COLO668 (cell line): ENCODE data around the gene TMEM198.

Experiments used
- DNase-seq: peaks from one replicate; lab custom pipeline; 2025; ENCODE audit not compliant: unreplicated experiment; lab: John Stamatoyannopoulos, UW

TMEM198 gene

DNA sequence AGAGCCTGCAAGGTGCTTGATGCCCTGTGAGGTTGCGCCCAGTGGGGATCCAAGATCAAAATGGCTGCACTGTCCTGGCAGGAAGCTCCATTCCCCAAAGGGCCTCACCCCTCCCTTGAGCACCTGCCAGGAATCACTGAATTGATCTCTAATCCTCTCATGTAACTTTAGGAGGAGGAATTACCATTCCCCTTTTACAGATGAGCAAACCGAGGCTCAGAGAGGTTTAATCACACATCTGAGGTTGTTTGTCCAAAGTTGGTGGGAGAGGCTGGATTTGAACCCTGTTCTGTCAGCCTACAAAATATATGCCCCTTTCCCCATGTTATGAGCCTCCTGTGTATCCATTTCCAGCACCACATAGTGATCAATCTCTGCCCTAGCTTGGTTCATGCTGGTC, 19.0 kb upstream of the TMEM198 start:
- no peak for DNase-seq

DNA sequence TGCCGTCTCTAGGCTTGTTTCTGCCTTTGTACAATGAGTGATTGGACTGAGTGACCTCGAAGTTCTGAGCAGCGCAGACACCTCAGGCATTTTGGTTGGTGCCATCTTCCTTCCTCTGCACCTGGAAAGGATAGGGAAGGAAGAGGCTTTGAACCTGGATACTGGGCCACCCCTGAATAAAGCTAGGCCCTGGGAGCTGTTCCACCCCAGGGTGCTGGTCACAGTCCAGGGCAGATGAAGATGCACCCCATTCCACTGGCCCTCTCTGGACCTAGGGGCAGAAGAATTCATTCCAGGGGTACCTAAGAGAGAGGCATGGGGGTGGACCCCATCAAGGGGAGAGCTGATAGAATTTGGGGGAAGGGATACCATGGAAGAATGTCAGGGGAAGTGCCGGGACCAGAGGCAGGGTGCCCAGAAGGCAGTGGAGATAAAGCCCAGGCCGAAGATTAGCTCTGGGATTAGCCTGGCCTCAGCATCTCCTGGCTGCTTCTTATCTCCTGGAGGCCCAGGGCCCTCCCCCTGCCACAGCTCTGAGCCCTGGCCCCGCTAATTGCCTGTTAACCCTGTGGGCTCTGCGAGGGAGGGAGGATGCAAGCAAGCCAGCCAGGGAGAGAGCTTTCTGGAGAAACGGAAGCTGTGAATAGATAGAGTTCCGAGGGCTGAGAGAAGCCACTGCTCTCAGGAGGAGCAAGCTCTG, 18.1 kb upstream of the TMEM198 start:
- DNase-seq, result no peak

GRCh38 chr2:219526320-219527075, 17.3 kb upstream of the TMEM198 start:
- peak; percentile 9 for DNase-seq

DNA sequence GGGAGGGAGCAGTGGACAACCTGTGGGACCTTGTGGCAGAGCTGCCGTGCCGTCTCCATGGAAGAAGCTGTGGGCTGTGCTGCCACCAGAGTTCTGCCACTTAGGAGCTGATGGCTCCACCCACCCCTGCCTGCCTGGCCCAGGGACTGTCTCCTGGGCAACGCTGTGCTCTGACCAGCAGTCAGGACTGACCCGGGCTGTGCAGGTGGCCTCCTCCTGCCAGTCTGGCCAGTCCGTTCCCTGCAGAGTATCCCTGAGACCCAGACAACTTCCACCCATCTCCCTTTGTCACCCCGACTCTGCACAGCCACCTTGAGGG, 16.8 kb upstream of the TMEM198 start:
- peak; percentile 48 for DNase-seq

GRCh38 chr2:219527472-219527871, 16.4 kb upstream of the TMEM198 start:
- DNase-seq, result no peak

DNA sequence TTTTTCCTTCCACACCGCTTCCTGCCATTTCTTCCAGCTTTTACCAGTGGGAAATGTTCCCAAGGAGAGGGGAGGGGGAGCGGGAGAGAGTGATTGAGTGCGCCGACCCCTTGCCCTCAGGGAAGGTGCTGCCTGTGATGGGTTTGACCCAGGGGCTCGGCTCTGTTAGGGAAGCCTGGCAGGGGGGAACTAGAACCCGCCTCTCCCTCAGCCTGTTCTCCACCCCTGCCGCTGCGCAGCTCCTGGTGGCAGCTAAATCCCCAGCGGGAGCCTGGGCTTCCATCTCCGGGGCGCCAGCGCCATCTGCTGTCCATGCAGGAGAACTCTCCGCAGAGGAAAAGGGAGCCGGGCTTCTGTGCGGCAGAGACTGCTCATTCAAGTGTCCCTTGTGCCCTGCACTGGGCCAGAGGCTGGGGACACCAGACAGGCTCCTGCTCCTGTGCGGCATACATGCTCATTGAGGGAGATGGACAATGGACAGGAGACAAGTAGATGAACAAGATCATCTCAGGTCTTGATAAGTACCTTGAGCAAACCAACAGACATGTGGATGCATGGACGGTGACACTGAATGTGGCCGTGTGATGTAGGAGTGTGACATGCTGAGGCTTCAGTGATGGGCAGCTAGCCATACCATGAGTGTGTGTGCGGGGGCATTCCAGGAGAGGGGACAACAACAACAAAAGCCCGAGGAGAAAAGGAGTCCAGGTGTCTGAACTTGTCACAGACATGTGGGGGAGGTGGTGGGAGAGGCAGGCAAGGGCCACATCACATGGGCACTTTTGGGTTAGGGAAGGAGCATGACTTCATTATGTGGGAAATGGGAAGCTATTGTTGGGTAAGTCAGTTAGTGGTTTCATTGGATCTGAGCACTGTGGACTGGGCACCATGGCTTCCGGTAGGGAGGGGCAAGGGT, 13.5 kb upstream of the TMEM198 start:
- peak; percentile 87 for DNase-seq

DNA sequence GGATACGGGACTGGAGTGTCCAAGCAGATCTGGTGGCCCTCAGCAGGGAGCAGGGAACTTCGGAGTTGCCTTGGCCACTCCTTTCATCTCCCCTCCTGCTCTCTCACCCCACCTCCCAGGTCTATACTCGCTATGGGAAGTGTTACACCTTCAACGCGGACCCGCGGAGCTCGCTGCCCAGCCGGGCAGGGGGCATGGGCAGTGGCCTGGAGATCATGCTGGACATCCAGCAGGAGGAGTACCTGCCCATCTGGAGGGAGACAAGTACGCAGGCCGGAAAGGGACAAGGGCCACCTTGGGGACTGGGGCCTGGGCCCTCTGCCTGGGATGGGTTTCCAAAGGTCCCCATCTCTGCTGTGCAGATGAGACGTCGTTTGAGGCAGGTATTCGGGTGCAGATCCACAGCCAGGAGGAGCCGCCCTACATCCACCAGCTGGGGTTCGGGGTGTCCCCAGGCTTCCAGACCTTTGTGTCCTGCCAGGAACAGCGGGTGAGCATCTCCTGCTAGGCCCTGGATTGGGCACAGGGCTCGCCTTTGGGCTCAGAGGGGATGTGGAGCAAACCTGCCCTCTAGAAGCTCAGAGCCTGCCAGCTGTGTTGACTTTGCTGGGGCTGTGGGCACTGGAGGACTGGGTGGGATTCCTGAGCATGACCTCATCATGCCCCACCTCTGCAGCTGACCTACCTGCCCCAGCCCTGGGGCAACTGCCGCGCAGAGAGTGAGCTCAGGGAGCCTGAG, 12.0 kb upstream of the TMEM198 start:
- peak; percentile 80 for DNase-seq

DNA sequence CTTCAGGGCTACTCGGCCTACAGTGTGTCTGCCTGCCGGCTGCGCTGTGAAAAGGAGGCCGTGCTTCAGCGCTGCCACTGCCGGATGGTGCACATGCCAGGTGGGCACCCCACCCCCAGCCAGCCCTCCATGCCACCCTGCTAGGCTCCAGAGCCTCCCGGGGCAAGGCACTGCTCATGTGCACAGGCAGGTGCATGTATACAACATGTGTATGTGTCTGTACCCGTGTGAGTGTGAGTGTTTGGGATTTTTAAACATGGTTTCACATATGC, 11.5 kb upstream of the TMEM198 start:
- no peak for DNase-seq

DNA sequence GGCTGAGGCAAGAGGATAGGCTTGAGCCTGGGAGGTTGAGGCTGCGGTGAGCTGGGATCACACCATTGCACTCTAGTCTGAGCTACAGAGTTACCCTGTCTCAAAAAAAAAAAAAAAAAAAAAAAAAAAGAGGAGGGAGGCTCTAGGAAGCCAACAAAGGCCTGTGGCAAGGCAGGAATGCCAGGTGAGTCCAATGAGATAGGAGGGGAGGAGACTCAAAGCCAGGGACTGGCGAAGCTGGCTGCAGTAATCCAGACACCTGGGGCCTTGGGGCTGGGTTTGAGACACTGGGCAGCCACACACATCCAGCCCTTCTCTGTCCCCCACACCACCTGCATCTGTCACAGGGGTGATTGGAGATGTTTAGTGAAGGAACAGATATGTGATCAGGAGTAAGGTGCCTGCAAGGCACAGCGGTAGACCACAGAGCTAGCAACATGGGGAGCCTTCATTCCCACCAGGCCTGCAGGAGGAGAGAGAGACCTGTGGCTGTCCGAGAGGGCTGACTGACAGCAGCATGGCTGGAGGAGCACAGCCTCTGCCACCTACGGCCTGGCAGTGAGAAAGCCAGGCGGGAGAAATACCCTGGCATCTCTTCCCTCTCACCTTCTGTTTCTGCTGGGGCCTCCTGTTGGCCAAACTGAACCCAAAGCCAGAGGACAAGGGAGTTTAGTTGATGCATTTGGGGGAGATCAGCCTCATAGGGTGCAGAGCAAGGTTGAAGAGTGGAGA, 9.7 kb upstream of the TMEM198 start:
- no peak for DNase-seq

DNA sequence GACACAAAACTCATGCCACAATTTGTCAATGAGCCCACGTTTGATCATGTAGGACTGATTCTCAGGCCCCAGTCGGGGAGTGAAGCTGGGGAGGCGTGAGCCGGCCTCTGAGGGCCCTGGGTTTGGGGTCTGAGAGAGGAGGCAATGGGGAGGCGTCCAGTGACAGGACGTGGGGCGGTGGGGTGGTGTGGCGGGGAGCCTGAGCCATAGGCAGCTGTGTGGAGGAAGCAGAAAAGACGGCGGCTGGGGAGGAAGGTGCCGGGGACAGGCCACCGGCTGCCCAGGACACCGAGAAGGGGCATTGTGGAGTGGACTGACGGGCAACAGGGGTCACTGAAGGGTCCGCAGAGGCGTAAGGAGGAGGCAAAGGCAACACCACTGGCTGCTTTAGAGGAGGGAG, 7.4 kb upstream of the TMEM198 start:
- DNase-seq, result no peak

DNA sequence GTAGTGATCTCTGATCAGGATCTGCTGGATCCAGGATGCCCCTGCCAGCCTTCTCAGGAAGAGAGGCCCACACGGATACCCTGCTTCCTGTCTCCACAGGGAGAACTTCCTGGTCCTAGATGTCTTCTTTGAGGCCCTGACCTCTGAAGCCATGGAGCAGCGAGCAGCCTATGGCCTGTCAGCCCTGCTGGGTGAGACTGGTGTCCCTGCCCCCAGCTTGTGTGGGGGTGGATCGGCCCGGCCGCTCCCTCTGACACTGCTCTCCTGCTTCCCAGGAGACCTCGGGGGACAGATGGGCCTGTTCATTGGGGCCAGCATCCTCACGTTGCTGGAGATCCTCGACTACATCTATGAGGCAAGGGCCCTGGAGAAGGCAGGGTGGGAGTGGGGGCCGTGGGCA, 6.9 kb upstream of the TMEM198 start:
- no peak for DNase-seq

- DNase-seq, result no peak
Observed at GRCh38 chr2:219537657-219538488, 6.0 kb upstream of the TMEM198 start.

GRCh38 chr2:219538504-219538951, 5.3 kb upstream of the TMEM198 start:
- no peak for DNase-seq

DNA sequence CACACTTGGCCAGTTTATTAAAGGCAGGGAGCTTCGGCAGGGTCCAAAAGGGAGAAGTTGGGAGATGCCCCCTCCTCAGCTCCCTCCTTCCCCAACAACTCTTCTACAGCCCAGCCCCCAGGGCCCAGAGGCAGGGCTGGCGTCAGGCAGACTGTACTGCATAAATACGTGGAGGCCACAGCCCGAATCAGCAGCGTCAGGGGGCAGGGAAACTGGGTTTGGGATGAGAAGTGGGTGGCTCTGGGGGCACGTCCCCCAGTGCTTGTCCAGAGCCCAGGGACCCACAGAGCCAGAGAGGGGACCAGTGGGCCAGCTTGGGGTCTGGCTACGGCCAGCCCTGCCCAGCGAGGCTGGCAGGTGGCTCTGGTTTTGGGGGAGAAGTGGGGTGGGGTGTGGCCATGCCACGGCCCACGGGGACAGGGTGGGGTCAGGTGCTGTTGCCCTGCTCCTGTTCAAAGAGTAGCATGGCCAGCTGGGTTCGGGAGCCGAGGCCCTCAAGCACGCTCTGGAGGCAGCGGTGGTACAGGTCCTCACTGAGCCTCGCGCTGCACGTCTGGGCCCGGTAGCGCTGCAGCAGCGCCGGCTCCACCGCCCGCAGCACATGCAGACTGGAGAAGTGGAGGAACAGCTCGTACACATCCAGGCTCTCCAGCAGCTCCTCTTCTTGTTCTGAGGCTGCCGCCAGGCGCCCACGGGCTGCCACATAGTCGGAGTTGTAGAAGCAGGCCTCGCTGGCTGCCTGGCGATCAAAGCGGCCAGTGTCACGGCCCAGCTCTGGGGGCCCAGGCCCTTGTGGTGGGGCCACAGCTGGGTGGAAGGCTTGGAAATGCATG, 4.7 kb upstream of the TMEM198 start:
- DNase-seq, result no peak

GRCh38 chr2:219539926-219540678, 3.7 kb upstream of the TMEM198 start:
- DNase-seq, result no peak

- DNase-seq, result no peak
Observed at GRCh38 chr2:219540784-219541504, 2.9 kb upstream of the TMEM198 start.

GRCh38 chr2:219541611-219542180, 2.1 kb upstream of the TMEM198 start:
- peak; percentile 96 for DNase-seq
